Adrenal gland (tissue), 12 donors: ENCODE results near the gene SORT1. TPM values are rescaled to one million over a fixed set of nuclear protein-coding genes. Genes with fewer than 3 reads are reported as not detected.

Source experiments
- DNase-seq, 7 donors: peaks; one replicate each; pipeline ENCODE4 v3.0.0-alpha.2; 2019 to 2020
- H3K27ac ChIP-seq, 5 donors: fragments of 200-600 bp; sonication (generic) in 4 of 5; 1 replicate in 3 of 5; 2 replicates in 2 of 5; pipeline versions ENCODE4 v1.5.1 to v1.8.0; 2016 to 2020; ENCODE audit warnings: mild to moderate bottlenecking in 1 of 5
- H3K27me3 ChIP-seq: fragments of 200-600 bp; 2 replicates; pipeline ENCODE4 v1.8.0; 2021
- H3K36me3 ChIP-seq, 2 donors: fragments of 200-600 bp; replicated peaks in 1 of 2; 1 replicate in 1 of 2; 2 replicates in 1 of 2; pipeline versions ENCODE4 v1.5.1 to v1.8.0; 2018 to 2022
- H3K4me1 ChIP-seq, 2 donors: fragments of 200-600 bp; replicated peaks in 1 of 2; 1 replicate in 1 of 2; 2 replicates in 1 of 2; pipeline versions ENCODE4 v1.5.1 to v1.8.0; 2018 to 2021
- H3K4me3 ChIP-seq, 4 donors: fragments of 200-600 bp; sonication (generic) in 3 of 4; one replicate each; pipeline ENCODE4 v1.5.1; 2016 to 2018
- H3K9me3 ChIP-seq, 3 donors: fragments of 200-600 bp; sonication (generic) in 1 of 3; replicated peaks in 1 of 3; 1 replicate in 2 of 3; 2 replicates in 1 of 3; pipeline versions ENCODE4 v1.5.1 to v1.8.0; 2016 to 2021
- POLR2A ChIP-seq, 2 donors: fragments of 450-650 bp; IDR thresholded peaks; one replicate each; pipeline ENCODE4 v1.6.1; 2017; ENCODE audit warnings: antibody characterized with exemption in 2 of 2, mild to moderate bottlenecking in 2 of 2, moderate library complexity in 1 of 2
- WGBS, 4 donors: extraction: QIAGEN DNeasy Blood & Tissue Kit in 2 of 4; methylation state at CpG; one replicate each; pipeline versions ENCODE4 v1.1.5 to v1.1.7; 2013 to 2017; 5-methylcytosine and 5-hydroxymethylcytosine counted together
- intact Hi-C, 2 donors: fragments of 100-400 bp; cut with DNase I; formaldehyde crosslinking; loops; one replicate each; pipeline versions ENCODE4 v1.14.1 to v1.15.0; 2022 to 2023
- polyA plus RNA-seq, 3 donors: library from polyadenylated mRNA; stranded (reverse); fragments of 200-250 nt in 2 of 3; fragments of 350-450 nt in 1 of 3; fragmentation: Illumina TruSeq in 1 of 3; extraction: RNeasy Lipid Tissue Mini Kit (QIAGEN cat#74804) in 1 of 3; gene quantifications; one replicate each; pipeline ENCODE4 v1.2.3, GENCODE V29; 2013 to 2014
- total RNA-seq, 9 donors: library from RNA; depleted of rRNA in 4 of 9; stranded (reverse); fragments of >200 nt in 4 of 9; fragments of 120-200 nt in 1 of 9; fragmentation: NEBNext Ultra II Directional in 1 of 9; extraction: Animal tissue kit (Norgen Biotek cat#: 25700) in 1 of 9; gene quantifications; one replicate each; pipeline versions ENCODE4 v1.1.0 to v1.2.4, GENCODE V29; 2013 to 2023
- TF ChIP-seq, protein P1 (sequence below), 6 experiments: fragments of 450-650 bp in 4 of 6; fragments of 200-600 bp in 2 of 6; sonication (generic) in 1 of 6; IDR thresholded peaks; 1 replicate in 5 of 6; 2 replicates in 1 of 6; pipeline versions ENCODE4 v1.5.1 to v1.8.0; 2016 to 2021; ENCODE audit warnings: antibody characterized with exemption in 6 of 6, mild to moderate bottlenecking in 2 of 6, moderate library complexity in 1 of 6
- donor health status: healthy with polysubstance abuse.
- donor health status: Bipolar disorder and iron deficiency.
- donor health status: DM: yes; HTN: yes; CAD: no.
- donor health status: DM: no; HTN: no; CAD: no.
- donor health status: DM: no; HTN: no; CAD: no.
- donor health status: DM: yes; HTN: yes; CAD: no.

SORT1 gene
- total and polyA plus RNA-seq, 12 donors = 13.4 to 56.8 (median 37.5) TPM

DNA sequence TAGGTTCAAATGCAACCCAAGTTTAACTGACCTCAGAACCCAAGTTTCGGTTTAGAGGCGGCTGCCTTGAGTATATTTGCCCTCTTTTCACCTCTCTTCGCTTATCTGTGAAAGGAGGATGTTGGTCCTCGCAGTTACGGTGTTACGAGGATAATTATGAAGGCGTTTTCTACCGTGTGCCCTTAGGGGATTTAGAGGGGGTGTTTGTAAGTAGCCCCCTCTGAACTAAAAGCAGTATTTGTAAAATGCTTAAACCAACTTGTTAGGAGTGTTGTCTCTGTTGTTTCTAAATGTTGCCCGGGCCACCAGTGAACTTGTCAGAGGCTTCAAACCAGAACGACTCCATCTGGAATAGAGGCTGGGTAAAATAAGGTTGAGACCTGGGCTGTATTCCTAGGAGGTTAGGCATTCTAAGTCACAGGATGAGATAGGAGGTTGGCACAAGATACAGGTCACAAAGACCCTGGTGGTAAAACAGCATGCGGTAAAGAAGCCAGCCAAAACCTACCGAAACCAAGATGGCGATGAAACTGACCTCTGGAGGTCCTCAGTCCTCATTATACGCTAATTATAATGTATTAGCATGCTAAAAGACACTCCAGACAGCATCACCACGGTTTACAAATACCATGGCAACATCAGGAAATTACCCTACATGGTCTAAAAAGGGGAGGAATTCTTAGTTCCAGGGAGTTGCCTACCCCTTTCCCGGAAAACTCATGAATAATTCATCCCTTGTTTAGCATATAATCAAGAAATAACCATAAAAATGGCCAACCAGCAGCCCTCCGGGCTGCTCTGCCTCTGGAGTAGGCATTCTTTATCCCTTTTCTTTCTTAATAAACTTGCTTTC, 113.7 kb downstream of the SORT1 start:
- no peak for DNase-seq
- WGBS, 4 donors = 41 to 47% (median 45%) methylated on average over 17 of the region's 17 CpGs
- peaks cover 0 to 17% of the 10 kb centered on the region in 2 donors for H3K4me1 ChIP-seq
- H3K36me3 ChIP-seq = no peaks in the 10 kb centered on the region
- intact Hi-C loops = no loop called here
- TF ChIP-seq, protein P1, sequence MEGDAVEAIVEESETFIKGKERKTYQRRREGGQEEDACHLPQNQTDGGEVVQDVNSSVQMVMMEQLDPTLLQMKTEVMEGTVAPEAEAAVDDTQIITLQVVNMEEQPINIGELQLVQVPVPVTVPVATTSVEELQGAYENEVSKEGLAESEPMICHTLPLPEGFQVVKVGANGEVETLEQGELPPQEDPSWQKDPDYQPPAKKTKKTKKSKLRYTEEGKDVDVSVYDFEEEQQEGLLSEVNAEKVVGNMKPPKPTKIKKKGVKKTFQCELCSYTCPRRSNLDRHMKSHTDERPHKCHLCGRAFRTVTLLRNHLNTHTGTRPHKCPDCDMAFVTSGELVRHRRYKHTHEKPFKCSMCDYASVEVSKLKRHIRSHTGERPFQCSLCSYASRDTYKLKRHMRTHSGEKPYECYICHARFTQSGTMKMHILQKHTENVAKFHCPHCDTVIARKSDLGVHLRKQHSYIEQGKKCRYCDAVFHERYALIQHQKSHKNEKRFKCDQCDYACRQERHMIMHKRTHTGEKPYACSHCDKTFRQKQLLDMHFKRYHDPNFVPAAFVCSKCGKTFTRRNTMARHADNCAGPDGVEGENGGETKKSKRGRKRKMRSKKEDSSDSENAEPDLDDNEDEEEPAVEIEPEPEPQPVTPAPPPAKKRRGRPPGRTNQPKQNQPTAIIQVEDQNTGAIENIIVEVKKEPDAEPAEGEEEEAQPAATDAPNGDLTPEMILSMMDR (IDR thresholded peaks at IDR 0.05) = no peak
- TF ChIP-seq POLR2A (IDR thresholded peaks at IDR 0.05) = no peak
- peak overlapping the region; percentile 73 to 94 (median 83) for H3K27ac ChIP-seq
- H3K27me3 ChIP-seq = no peaks in the 10 kb centered on the region
- peak overlapping the region; percentile 15 to 69 (median 42) for H3K4me3 ChIP-seq
- H3K9me3 ChIP-seq = no peaks in the 10 kb centered on the region

- Histone ChIP-seq H3K27ac (peak within 1 kb of the TSS; percentile 73 to 94 (median 83)), H3K4me1 (peaks cover 0 to 17% of the 10 kb centered on the region in 2 donors), H3K36me3 (no peaks in the 10 kb centered on the region), H3K27me3 (no peaks in the 10 kb centered on the region), H3K9me3 (no peaks in the 10 kb centered on the region), H3K4me3 (peak within 1 kb of the TSS; percentile 15 to 69 (median 42))
- 0 to 3% (median 1%) methylated on average over 22 to 56 of the region's 56 CpGs for WGBS, 4 donors
- DNase-seq = peak; percentile 95 to 98 (median 97)
- intact Hi-C loops = no loop called here
- TF ChIP-seq POLR2A (IDR thresholded peaks at IDR 0.05) = peak in 1 of 2 donors; percentile 86
- TF ChIP-seq, protein P1 (IDR thresholded peaks at IDR 0.05) = peak; percentile 31 to 69 (median 62)
These were observed 114.6 kb downstream of the SORT1 start, which contains the start of gene PSRC1 for GRCh38 chr1:109282952-109283747. Gene PSRC1 (minus strand): TSS chr1:109283145.

DNA sequence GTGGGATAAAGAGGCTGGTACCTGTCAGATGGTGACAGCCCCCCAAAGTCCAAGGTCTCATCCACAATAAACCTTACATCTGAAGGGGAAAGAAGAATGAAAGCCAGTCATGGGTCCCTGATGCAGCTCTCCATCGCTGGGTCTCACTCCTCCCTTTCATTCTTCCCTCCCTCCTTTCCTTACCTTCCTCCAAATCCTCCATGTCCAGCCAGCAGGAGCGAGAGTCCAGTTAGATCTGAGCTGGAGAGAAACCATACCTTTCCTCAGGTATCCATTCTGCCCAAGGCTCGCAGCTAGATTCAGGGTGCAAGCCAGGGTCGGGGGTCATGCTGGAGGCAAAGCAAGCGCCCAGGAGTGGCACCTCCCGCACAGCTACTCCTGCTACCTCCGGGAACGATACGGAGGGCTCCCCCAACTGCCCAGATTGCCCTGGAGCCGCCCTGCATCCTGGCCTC, 115.2 kb downstream of the SORT1 start:
- no peak for DNase-seq
- intact Hi-C loops = no loop called here
- Histone ChIP-seq H3K4me3 (peak overlapping the region in 2 of 4 donors; percentile 33 to 69), H3K4me1 (peaks cover 0 to 17% of the 10 kb centered on the region in 2 donors), H3K27ac (peak overlapping the region in 2 of 5 donors; percentile 92 to 94), H3K9me3 (no peaks in the 10 kb centered on the region), H3K27me3 (no peaks in the 10 kb centered on the region), H3K36me3 (no peaks in the 10 kb centered on the region)
- 4 to 14% (median 11%) methylated on average over 9 to 10 of the region's 10 CpGs for WGBS, 4 donors
- TF ChIP-seq, protein P1 (IDR thresholded peaks at IDR 0.05) = no peak
